ENCODE data around the gene ARL16. TPM values are rescaled to one million over a fixed set of nuclear protein-coding genes. Genes with fewer than 3 reads are reported as not detected.
A peak's percentile ranks its signal among the peaks of the same experiment; 100 is the strongest.
"Not testable (repeated sequence)": the region's sequence is repeated elsewhere in the genome, so short reads cannot be mapped to it uniquely, and the experiment has no call there.

The ARL16 gene
- total RNA-seq, 2 experiments from 2014 or later = 14.9 to 15.4 TPM

DNA sequence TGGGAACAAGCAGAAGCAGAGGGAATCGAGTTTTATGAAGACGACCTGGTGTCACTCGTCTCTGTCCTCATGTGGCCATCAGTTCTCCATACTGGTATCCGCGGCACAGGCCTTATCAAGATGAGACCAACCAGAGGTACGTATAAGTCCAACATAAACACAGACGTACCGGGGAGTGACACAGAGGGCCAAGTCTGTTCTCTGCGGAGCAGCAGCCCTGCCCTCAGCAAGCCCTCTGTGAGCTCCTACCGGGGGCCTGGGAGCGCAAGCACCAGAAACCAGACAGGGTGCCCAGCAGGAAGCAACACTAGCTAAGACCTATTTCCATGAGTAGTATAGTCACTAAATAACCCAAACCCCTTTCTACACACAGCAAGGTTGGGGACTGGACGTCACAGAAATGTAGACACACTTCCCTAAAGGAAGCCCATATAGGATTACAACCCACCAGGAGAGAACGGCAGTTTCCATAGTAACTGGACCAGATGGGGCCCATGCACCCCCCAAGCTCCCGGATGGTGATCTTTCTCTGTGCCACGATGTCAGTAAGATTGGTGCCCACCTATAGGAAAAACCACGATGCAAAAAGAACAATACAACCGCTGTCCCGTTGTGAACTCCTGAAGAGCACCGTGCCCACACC, 911 bp downstream of the ARL16 start:
- H3K4me3 Mint-ChIP-seq = peak overlapping the region; percentile 81
- H3K9me3 Mint-ChIP-seq (ENCODE audit: low read depth) = no peaks in the 10 kb centered on the region
- H3K36me3 Mint-ChIP-seq = peaks cover 18% of the 10 kb centered on the region
- CTCF ChIA-PET = interaction anchor here (1.2 to 2.3 kb wide), 6 partner anchors 15 to 31 kb away, joined by 3 to 10 read pairs (median 7); partner anchors contain the start of genes CCDC137, MRPL12 and OXLD1
- no peak for ATAC-seq
- H3K27ac Mint-ChIP-seq = peak overlapping the region; percentile 83
- DNase-seq = no peak
- no peaks in the 10 kb centered on the region for H3K27me3 Mint-ChIP-seq
- H3K4me1 Mint-ChIP-seq = peaks cover 32% of the 10 kb centered on the region

- peaks cover 32% of the 10 kb centered on the region for H3K4me1 Mint-ChIP-seq
- CTCF ChIA-PET = interaction anchor here (2.3 kb wide), 1 partner anchor 16 kb away, joined by 7 read pairs; the partner anchor contains the start of genes CCDC137 and OXLD1
- no peaks in the 10 kb centered on the region for H3K9me3 Mint-ChIP-seq (ENCODE audit: low read depth)
- H3K27me3 Mint-ChIP-seq = no peaks in the 10 kb centered on the region
- DNase-seq (no peak), ATAC-seq (no peak)
- no peak overlapping the region for H3K4me3 Mint-ChIP-seq
- no peak overlapping the region for H3K27ac Mint-ChIP-seq
- H3K36me3 Mint-ChIP-seq = peaks cover 10% of the 10 kb centered on the region
Measured at GRCh38 chr17:81681672-81682071, 1.9 kb downstream of the ARL16 start.

- ATAC-seq (no peak), DNase-seq (no peak)
- Mint-ChIP-seq H3K27ac (no peak overlapping the region), H3K4me3 (no peak overlapping the region), H3K36me3 (peaks cover 1% of the 10 kb centered on the region), H3K27me3 (no peaks in the 10 kb centered on the region), H3K9me3 (ENCODE audit: low read depth) (no peaks in the 10 kb centered on the region), H3K4me1 (peaks cover 20% of the 10 kb centered on the region)
- CTCF ChIA-PET = no interaction called here
Measured at GRCh38 chr17:81680150-81680549, 3.4 kb downstream of the ARL16 start.

DNA sequence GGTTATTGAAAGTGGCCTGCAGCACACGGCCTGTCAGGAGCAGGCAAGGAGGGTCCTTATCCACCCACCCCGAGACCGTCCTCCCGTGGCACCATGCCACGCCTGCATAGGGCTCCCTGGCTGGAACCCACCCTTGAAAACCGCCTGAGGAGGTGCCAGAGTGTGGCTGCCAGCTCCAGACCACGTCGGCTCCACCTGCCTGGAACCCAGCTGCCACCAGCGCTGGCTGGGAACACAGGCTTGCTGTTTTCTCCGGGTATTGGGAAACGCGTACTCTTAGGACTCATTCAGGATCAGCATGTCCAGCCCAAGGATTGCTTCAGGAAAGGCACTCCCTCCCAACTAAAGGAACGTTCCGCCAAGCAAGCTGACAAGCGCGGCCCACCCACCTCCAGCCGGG, 6.7 kb downstream of the ARL16 start:
- DNase-seq = no peak
- H3K4me3 Mint-ChIP-seq = no peak overlapping the region
- H3K27ac Mint-ChIP-seq = no peak overlapping the region
- ATAC-seq = no peak
- no peaks in the 10 kb centered on the region for H3K27me3 Mint-ChIP-seq
- H3K36me3 Mint-ChIP-seq = peaks cover 13% of the 10 kb centered on the region
- peaks cover 4% of the 10 kb centered on the region for H3K4me1 Mint-ChIP-seq
- CTCF ChIA-PET = interaction anchor here (1.4 to 2.1 kb wide), 2 partner anchors 9 to 25 kb away, joined by 5 to 7 read pairs; partner anchors contain the start of gene MRPL12
- no peaks in the 10 kb centered on the region for H3K9me3 Mint-ChIP-seq (ENCODE audit: low read depth)

DNA sequence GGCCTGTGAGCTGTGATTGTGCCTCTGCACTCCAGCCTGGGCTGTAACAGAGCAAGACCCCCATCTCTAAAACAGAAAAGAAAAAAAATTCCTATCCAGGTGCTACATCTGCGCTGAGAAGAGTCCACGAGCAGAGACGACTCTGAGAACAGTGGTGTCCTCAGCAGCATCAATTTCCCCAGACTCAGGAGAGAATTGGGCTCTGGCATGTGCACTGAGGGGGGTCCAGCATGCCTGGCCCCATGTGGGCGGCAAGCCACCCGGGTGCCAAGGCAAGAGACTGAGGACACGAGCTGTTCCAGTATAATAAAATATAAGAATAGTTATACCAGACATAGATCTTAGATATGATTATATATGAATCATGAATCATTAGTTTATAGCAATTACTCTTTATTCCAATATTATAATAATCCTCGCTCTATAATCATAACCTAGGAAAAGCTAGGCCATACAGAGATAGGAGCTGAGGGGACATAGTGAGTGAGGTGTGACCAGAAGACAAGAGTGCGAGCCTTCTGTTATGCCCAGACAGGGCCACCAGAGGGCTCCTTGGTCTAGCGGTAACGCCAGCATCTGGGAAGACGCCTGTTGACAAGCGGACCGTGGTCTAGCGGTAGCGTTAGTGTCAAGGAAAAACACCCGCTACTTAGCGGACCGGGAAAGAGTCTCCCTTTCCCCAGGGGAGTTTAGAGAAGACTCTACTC, 7.9 kb downstream of the ARL16 start:
- ATAC-seq; H3K4me1 Mint-ChIP-seq; H3K4me3 Mint-ChIP-seq; H3K27me3 Mint-ChIP-seq; H3K27ac Mint-ChIP-seq; H3K9me3 Mint-ChIP-seq (ENCODE audit: low read depth): not testable (repeated sequence)
- peaks cover 20% of the 10 kb centered on the region for H3K36me3 Mint-ChIP-seq
- peak; percentile 55 for DNase-seq
- CTCF ChIA-PET = interaction anchor here (0.6 to 2.1 kb wide), 10 partner anchors 9 to 1102 kb away, joined by 3 to 7 read pairs (median 4); partner anchors contain the start of gene MRPL12

- DNase-seq (no peak), ATAC-seq (no peak)
- Mint-ChIP-seq H3K36me3 (peaks cover 29% of the 10 kb centered on the region), H3K27me3 (no peaks in the 10 kb centered on the region), H3K4me1 (peaks cover 10% of the 10 kb centered on the region), H3K9me3 (ENCODE audit: low read depth) (no peaks in the 10 kb centered on the region), H3K4me3 (no peak overlapping the region), H3K27ac (no peak overlapping the region)
- CTCF ChIA-PET = interaction anchor here (1.0 kb wide), 1 partner anchor 38 kb away, joined by 3 read pairs; no protein-coding TSS in a partner anchor
Measured at GRCh38 chr17:81673561-81674258, 9.9 kb downstream of the ARL16 start.

DNA sequence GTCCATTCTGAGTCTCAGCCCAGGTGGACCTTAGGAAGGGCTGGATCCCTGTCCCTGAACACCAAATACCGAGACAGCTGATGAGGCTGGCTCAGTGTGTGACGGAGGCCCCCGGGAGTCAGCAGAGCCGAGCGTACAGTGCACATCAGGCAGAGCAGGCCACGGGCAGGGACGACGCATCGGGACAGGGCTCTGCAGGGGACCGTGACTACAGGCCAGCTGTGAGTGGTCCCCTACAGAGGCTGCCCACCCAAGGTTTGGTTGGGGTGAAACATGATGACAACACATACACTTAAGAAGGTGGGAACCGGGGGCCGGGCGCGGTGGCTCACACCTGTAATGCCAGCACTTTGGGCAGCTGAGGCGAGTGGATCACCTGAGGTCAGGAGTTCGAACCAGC, 10.6 kb downstream of the ARL16 start:
- Mint-ChIP-seq H3K4me3 (no peak overlapping the region), H3K9me3 (ENCODE audit: low read depth) (no peaks in the 10 kb centered on the region), H3K4me1 (peaks cover 18% of the 10 kb centered on the region), H3K27ac (no peak overlapping the region), H3K36me3 (peaks cover 35% of the 10 kb centered on the region), H3K27me3 (no peaks in the 10 kb centered on the region)
- CTCF ChIA-PET = no interaction called here
- ATAC-seq = no peak
- no peak for DNase-seq

- no peak for ATAC-seq
- Mint-ChIP-seq H3K4me1 (peaks cover 22% of the 10 kb centered on the region), H3K9me3 (ENCODE audit: low read depth) (no peaks in the 10 kb centered on the region), H3K27me3 (no peaks in the 10 kb centered on the region), H3K27ac (no peak overlapping the region), H3K4me3 (no peak overlapping the region), H3K36me3 (peaks cover 39% of the 10 kb centered on the region)
- CTCF ChIA-PET = no interaction called here
- DNase-seq = no peak
Measured at GRCh38 chr17:81672504-81672903, 11.1 kb downstream of the ARL16 start.

- Mint-ChIP-seq H3K36me3 (peaks cover 56% of the 10 kb centered on the region), H3K4me3 (peak overlapping the region; percentile 89), H3K27me3 (no peaks in the 10 kb centered on the region), H3K4me1 (peaks cover 55% of the 10 kb centered on the region), H3K27ac (peak overlapping the region; percentile 87), H3K9me3 (ENCODE audit: low read depth) (no peaks in the 10 kb centered on the region)
- ATAC-seq (no peak), DNase-seq (no peak)
- CTCF ChIA-PET = interaction anchor here (2.1 kb wide), 1 partner anchor 16 kb away, joined by 6 read pairs; the partner anchor contains the start of genes ARL16 and HGS
Measured at GRCh38 chr17:81667754-81668153, 15.8 kb downstream of the ARL16 start.

DNA sequence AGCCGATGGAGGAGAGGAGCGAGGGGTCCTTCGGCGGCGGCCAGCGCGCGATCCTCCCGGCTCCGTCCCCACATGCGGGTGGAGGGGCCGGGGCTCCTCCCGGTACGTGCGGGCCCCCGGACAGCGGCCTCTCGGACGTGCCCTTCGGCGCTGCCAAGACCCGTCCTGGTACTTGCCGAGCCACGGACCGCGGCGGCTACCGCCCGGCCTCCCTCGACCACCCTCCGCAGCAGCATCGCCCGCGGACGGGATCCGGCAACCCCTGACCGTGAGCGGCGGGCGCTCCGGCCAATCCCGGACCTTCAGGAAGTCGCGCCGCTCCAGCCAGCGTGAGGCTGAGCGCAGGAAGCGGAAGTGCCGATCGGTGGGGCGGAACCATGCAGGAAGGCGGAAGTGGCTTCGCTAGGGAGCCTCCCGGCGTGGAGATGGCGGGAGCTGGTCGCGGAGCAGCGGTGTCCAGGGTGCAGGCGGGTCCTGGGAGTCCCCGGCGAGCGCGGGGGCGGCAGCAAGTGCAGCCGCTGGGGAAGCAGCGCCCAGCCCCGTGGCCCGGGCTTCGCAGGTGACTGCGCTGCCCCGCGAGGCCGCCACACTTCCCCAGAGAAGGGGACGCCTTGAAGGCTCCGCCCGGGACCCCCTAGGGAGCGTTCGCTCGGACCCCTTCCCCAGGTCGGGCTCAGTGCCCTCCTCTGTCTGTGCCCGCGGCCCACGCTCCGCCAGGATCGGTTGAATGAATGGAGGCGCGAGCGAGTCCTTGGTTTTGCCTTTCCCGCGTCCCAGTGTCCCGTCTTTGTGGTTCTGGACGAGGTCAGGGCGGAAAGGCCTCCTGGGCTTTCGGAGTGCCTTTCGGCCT, 17.0 kb downstream of the ARL16 start, which contains the start of the genes CCDC137 and OXLD1:
CCDC137 (plus strand) TSS at position 396 of the 850 bp plus-strand sequence; CDS start at position 426, 30 bp downstream.
OXLD1 (minus strand) TSS at position 264 of the 850 bp plus-strand sequence; CDS start at position 236, 28 bp downstream.
- H3K9me3 Mint-ChIP-seq (ENCODE audit: low read depth) = no peaks in the 10 kb centered on the region
- CTCF ChIA-PET = interaction anchor here (1.5 to 1.7 kb wide), 2 partner anchors 16 to 31 kb away, joined by 6 to 7 read pairs; partner anchors contain the start of genes ARL16 and HGS
- H3K27me3 Mint-ChIP-seq = no peaks in the 10 kb centered on the region
- peak within 1 kb of the TSS; percentile 89 for H3K4me3 Mint-ChIP-seq
- ATAC-seq (peak; percentile 94), DNase-seq (peak; percentile 97)
- peaks cover 62% of the 10 kb centered on the region for H3K4me1 Mint-ChIP-seq
- H3K27ac Mint-ChIP-seq = peak within 1 kb of the TSS; percentile 94
- peaks cover 44% of the 10 kb centered on the region for H3K36me3 Mint-ChIP-seq

DNA sequence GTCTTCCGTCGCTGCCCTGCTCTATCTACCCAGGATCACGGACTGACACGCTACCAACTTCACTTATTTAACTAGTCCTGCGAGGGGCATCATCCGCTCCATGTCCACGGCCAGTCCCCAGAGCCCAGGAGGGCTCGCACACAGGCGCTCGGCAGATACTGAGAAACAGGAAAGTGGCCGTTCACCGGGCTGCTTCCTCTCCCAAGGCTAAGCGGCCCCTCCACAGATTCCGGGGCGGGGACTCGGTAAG, 17.6 kb downstream of the ARL16 start:
- Mint-ChIP-seq H3K27me3 (no peaks in the 10 kb centered on the region), H3K27ac (peak overlapping the region; percentile 94), H3K4me3 (peak overlapping the region; percentile 89), H3K36me3 (peaks cover 40% of the 10 kb centered on the region), H3K9me3 (ENCODE audit: low read depth) (no peaks in the 10 kb centered on the region), H3K4me1 (peaks cover 59% of the 10 kb centered on the region)
- ATAC-seq (peak; percentile 34), DNase-seq (peak; percentile 60)
- CTCF ChIA-PET = interaction anchor here (1.0 to 1.7 kb wide), 3 partner anchors 13 to 31 kb away, joined by 3 to 7 read pairs (median 6); partner anchors contain the start of genes ARL16 and HGS

GRCh38 chr17:81665205-81666091, 18.1 kb downstream of the ARL16 start:
- Mint-ChIP-seq H3K27ac (peak overlapping the region; percentile 94), H3K36me3 (peaks cover 40% of the 10 kb centered on the region), H3K27me3 (no peaks in the 10 kb centered on the region), H3K4me3 (peak overlapping the region; percentile 89), H3K9me3 (ENCODE audit: low read depth) (no peaks in the 10 kb centered on the region), H3K4me1 (peaks cover 59% of the 10 kb centered on the region)
- peak; percentile 75 for DNase-seq
- CTCF ChIA-PET = interaction anchor here (1.0 to 1.7 kb wide), 4 partner anchors 12 to 30 kb away, joined by 3 to 7 read pairs (median 4); partner anchors contain the start of genes ARL16 and HGS
- peak; percentile 41 for ATAC-seq
